SK-N-SH (cell line): Measurements from ENCODE around the gene ANKMY2. TPM values are rescaled to one million over a fixed set of nuclear protein-coding genes. Genes with fewer than 3 reads are reported as not detected.

Experiments used
- CTCF ChIA-PET: fragments of 300-600, 350-600 bp; formaldehyde crosslinking; extraction: SDS; loops from one replicate; lab custom pipeline; 2021; lab: Yijun Ruan, JAX
- POLR2A ChIA-PET: fragments of 350-600 bp; sonication (Branson Sonifier 250); formaldehyde crosslinking; extraction: SDS; loops from one replicate; lab custom pipeline; 2020; ENCODE audit warnings: antibody characterized with exemption, inconsistent platforms; lab: Yijun Ruan, JAX
- DNase-seq: peaks from one replicate; pipeline ENCODE4 v3.0.0; 2012
- H2AFZ ChIP-seq: fragments of 200-600 bp; sonication (generic); 2 replicates; pipeline ENCODE4 v1.8.1; 2016; ENCODE audit warnings: antibody characterized with exemption, mild to moderate bottlenecking, low read depth
- H3F3A ChIP-seq: fragments of 200-600 bp; sonication (generic); replicated peaks from 2 replicates; pipeline ENCODE3; 2016; ENCODE audit warnings: antibody characterized with exemption, mild to moderate bottlenecking; ENCODE audit not compliant: insufficient read depth
- H3K27ac ChIP-seq, 2 experiments: fragments of 200-500 bp in 1 of 2; fragments of 200-600 bp in 1 of 2; sonication (Bioruptor generic) in 1 of 2; sonication (generic), shearing (Covaris generic) in 1 of 2; 2 replicates each; pipeline versions ENCODE4 v1.5.1 to v1.6.1; 2014 to 2016; ENCODE audit warnings: low read depth in 2 of 2, inconsistent platforms in 1 of 2, low read length in 1 of 2, mild to moderate bottlenecking in 1 of 2, mixed read lengths in 1 of 2
- H3K27me3 ChIP-seq: fragments of 200-600 bp; sonication (generic), shearing (Covaris generic); 2 replicates; pipeline ENCODE4 v1.6.1; 2016; ENCODE audit warnings: mixed run types; ENCODE audit not compliant: insufficient read depth
- H3K36me3 ChIP-seq, 2 experiments: fragments of 200-500 bp in 1 of 2; fragments of 200-600 bp in 1 of 2; sonication (Bioruptor generic) in 1 of 2; sonication (generic) in 1 of 2; replicated peaks in 1 of 2; 2 replicates each; pipeline versions ENCODE3 to v1.5.1; 2014 to 2016; ENCODE audit warnings: low read length in 1 of 2, mild to moderate bottlenecking in 1 of 2; ENCODE audit not compliant: insufficient read depth in 2 of 2, control insufficient read depth in 1 of 2
- H3K4me1 ChIP-seq, 2 experiments: fragments of 200-500 bp in 1 of 2; fragments of 200-600 bp in 1 of 2; sonication (Bioruptor generic) in 1 of 2; sonication (generic), shearing (Covaris generic) in 1 of 2; 2 replicates each; pipeline versions ENCODE4 v1.5.1 to v1.6.1; 2014 to 2016; ENCODE audit warnings: low read depth in 1 of 2, low read length in 1 of 2, mixed run types in 1 of 2; ENCODE audit not compliant: insufficient read depth in 2 of 2, control insufficient read depth in 1 of 2
- H3K4me2 ChIP-seq: fragments of 200-600 bp; sonication (generic), shearing (Covaris generic); 2 replicates; pipeline ENCODE4 v1.6.1; 2017; ENCODE audit warnings: mixed run types
- H3K4me3 ChIP-seq, 2 experiments: fragments of 200-500 bp in 1 of 2; fragments of 200-600 bp in 1 of 2; sonication (Bioruptor generic) in 1 of 2; sonication (generic), shearing (Covaris generic) in 1 of 2; 2 replicates each; pipeline versions ENCODE4 v1.5.1 to v1.8.1; 2014 to 2016; ENCODE audit warnings: low read depth in 2 of 2, inconsistent platforms in 1 of 2, low read length in 1 of 2, mild to moderate bottlenecking in 1 of 2, mixed read lengths in 1 of 2, moderate library complexity in 1 of 2
- H3K79me2 ChIP-seq: fragments of 200-600 bp; sonication (generic); 2 replicates; pipeline ENCODE4 v1.8.1; 2017; ENCODE audit warnings: mild to moderate bottlenecking; ENCODE audit not compliant: insufficient read depth
- H3K9ac ChIP-seq: fragments of 200-600 bp; sonication (generic); 2 replicates; pipeline ENCODE4 v1.6.1; 2017; ENCODE audit warnings: mixed run types
- H3K9me2 ChIP-seq: fragments of 200-600 bp; sonication (generic); 2 replicates; pipeline ENCODE4 v1.6.1; 2017; ENCODE audit warnings: mixed run types
- H3K9me3 ChIP-seq: fragments of 200-600 bp; sonication (generic); 2 replicates; pipeline ENCODE4 v1.6.1; 2017; ENCODE audit warnings: mixed run types, mild to moderate bottlenecking, moderate library complexity
- H4K20me1 ChIP-seq: fragments of 200-600 bp; sonication (generic); 2 replicates; pipeline ENCODE4 v1.6.1; 2017; ENCODE audit warnings: mild to moderate bottlenecking, mixed run types; ENCODE audit not compliant: insufficient read depth
- CTCF ChIP-seq: fragments of 200-600 bp; sonication (generic); IDR thresholded peaks from 2 replicates; pipeline ENCODE4 v1.6.1; 2017; ENCODE audit warnings: antibody characterized with exemption, mild to moderate bottlenecking, moderate library complexity
- ELF1 ChIP-seq: IDR thresholded peaks from 2 replicates; pipeline ENCODE4 v1.4.0; 2012
- FOSL2 ChIP-seq: IDR thresholded peaks from 2 replicates; pipeline ENCODE4 v1.4.0; 2012; ENCODE audit warnings: low read depth, mild to moderate bottlenecking, moderate library complexity, borderline replicate concordance
- FOXJ3 ChIP-seq: sonication (generic); formaldehyde crosslinking; IDR thresholded peaks from 2 replicates; pipeline ENCODE4 v1.5.1; 2020; ENCODE audit warnings: mild to moderate bottlenecking, missing genetic modification reagents
- FOXM1 ChIP-seq: IDR thresholded peaks from 2 replicates; pipeline ENCODE4 v1.4.0; 2012; ENCODE audit warnings: low read depth, mild to moderate bottlenecking
- JUND ChIP-seq: IDR thresholded peaks from 2 replicates; pipeline ENCODE4 v1.4.0; 2012
- NFIC ChIP-seq: IDR thresholded peaks from 2 replicates; pipeline ENCODE4 v1.4.0; 2012; ENCODE audit warnings: borderline replicate concordance
- NRF1 ChIP-seq: IDR thresholded peaks from 2 replicates; pipeline ENCODE4 v1.6.1; 2012; ENCODE audit warnings: low read depth, mild to moderate bottlenecking, low read length
- PBX3 ChIP-seq: IDR thresholded peaks from 2 replicates; pipeline ENCODE4; 2012
- POLR2AphosphoS5 ChIP-seq: IDR thresholded peaks from 2 replicates; pipeline ENCODE4 v1.6.1; 2012; ENCODE audit warnings: low read depth, low read length
- RCOR1 ChIP-seq: fragments of 150-350 bp; IDR thresholded peaks from 2 replicates; pipeline ENCODE4 v1.6.1; 2017; ENCODE audit warnings: antibody characterized with exemption, low read length
- RXRA ChIP-seq: IDR thresholded peaks from 2 replicates; pipeline ENCODE4 v1.4.0; 2012; ENCODE audit warnings: low read depth, mild to moderate bottlenecking, borderline replicate concordance
- SIN3A ChIP-seq: IDR thresholded peaks from 2 replicates; pipeline ENCODE4 v1.6.1; 2012; ENCODE audit warnings: low read depth, mild to moderate bottlenecking, low read length, moderate library complexity, borderline replicate concordance
- TCF12 ChIP-seq: IDR thresholded peaks from 2 replicates; pipeline ENCODE4 v1.4.0; 2012
- TEAD4 ChIP-seq: IDR thresholded peaks from 2 replicates; pipeline ENCODE4 v1.4.0; 2012; ENCODE audit warnings: mild to moderate bottlenecking, borderline replicate concordance; ENCODE audit not compliant: insufficient read depth
- WGBS: methylation state at CpG from one replicate; pipeline ENCODE4 v1.1.6; 2017; ENCODE audit warnings: low lambda C conversion rate; 5-methylcytosine and 5-hydroxymethylcytosine counted together
- polyA plus RNA-seq, 3 experiments: library from polyadenylated mRNA; depleted of rRNA; stranded (reverse); fragments of >200 nt; gene quantifications; 2 replicates each; pipeline ENCODE4 v1.2.3, GENCODE V29; 2012

Gene ANKMY2
- polyA plus RNA-seq, 1 of the 3 experiments (the other 2 are of a cell fraction) = 15.8 TPM

- ChIA-PET CTCF (interaction anchor here (0.6 to 0.8 kb wide), 2 partner anchors 9 to 255 kb away, joined by 3 read pairs; no protein-coding TSS in a partner anchor), POLR2A (no interaction called here)
- H3K36me3 ChIP-seq = peaks cover 9 to 21% of the 10 kb centered on the region in 2 experiments
- WGBS = 95% methylated on average over 2 of the region's 2 CpGs
- no peak for DNase-seq
- H3K27me3 ChIP-seq = no peaks in the 10 kb centered on the region
- H4K20me1 ChIP-seq = no peaks in the 10 kb centered on the region
- no peaks in the 10 kb centered on the region for H3K9me2 ChIP-seq
- H3K9ac ChIP-seq = no peak overlapping the region
- no peak overlapping the region for H3K4me2 ChIP-seq
- H3K27ac ChIP-seq = peak overlapping the region in 1 of 2 experiments; percentile 84; a peak in 2 of 4 replicates
- H3F3A ChIP-seq = peaks cover 30% of the 10 kb centered on the region
- H3K4me1 ChIP-seq = peaks cover 7 to 31% of the 10 kb centered on the region in 2 experiments; a peak in 3 of 4 replicates
- no peak overlapping the region for H2AFZ ChIP-seq
- TF ChIP-seq PBX3 (no peak), SIN3A (no peak), FOSL2 (peak; percentile 41; the same call in 1 of the 2 replicates), ELF1 (no peak)
- H3K79me2 ChIP-seq = peaks cover 47% of the 10 kb centered on the region
- H3K9me3 ChIP-seq = no peaks in the 10 kb centered on the region
- H3K4me3 ChIP-seq = no peak overlapping the region
Measured at GRCh38 chr7:16669581-16669980, 24.0 kb upstream of the ANKMY2 start.

- H3K27ac ChIP-seq = peak overlapping the region in 1 of 2 experiments; percentile 84; a peak in 2 of 4 replicates
- POLR2A ChIA-PET = no interaction called here
Measured at GRCh38 chr7:16668978-16669377, 23.4 kb upstream of the ANKMY2 start.

More at GRCh38 chr7:16668978-16669377, 23.4 kb upstream of the ANKMY2 start:
- no peaks in the 10 kb centered on the region for H3K9me2 ChIP-seq
- no peaks in the 10 kb centered on the region for H4K20me1 ChIP-seq
- 94% methylated on average over 5 of the region's 5 CpGs for WGBS
- H3K4me1 ChIP-seq = peaks cover 7 to 31% of the 10 kb centered on the region in 2 experiments; a peak in 3 of 4 replicates
- H3K9ac ChIP-seq = no peak overlapping the region; the same call in 1 of the 2 replicates
- DNase-seq = no peak
- peaks cover 30% of the 10 kb centered on the region for H3F3A ChIP-seq
- TF ChIP-seq NRF1 (no peak), RXRA (no peak), TEAD4 (no peak), FOXM1 (no peak), NFIC (no peak), JUND (no peak), FOXJ3 (no peak), CTCF (no peak), POLR2AphosphoS5 (no peak), TCF12 (no peak), RCOR1 (no peak)
- no peak overlapping the region for H2AFZ ChIP-seq
- CTCF ChIA-PET = interaction anchor here (0.6 to 2.0 kb wide), 5 partner anchors 11 to 256 kb away, joined by 3 to 7 read pairs (median 3); partner anchors contain the start of genes ANKMY2 and BZW2
- peaks cover 6 to 17% of the 10 kb centered on the region in 2 experiments for H3K36me3 ChIP-seq
- H3K4me3 ChIP-seq = no peak overlapping the region
- H3K9me3 ChIP-seq = no peaks in the 10 kb centered on the region
- H3K4me2 ChIP-seq = no peak overlapping the region; the same call in 1 of the 2 replicates
- H3K79me2 ChIP-seq = peaks cover 53% of the 10 kb centered on the region
- no peaks in the 10 kb centered on the region for H3K27me3 ChIP-seq
